ENCODE measurements around the gene RARRES1. TPM values are rescaled to one million over a fixed set of nuclear protein-coding genes. Genes with fewer than 3 reads are reported as not detected.
"Not testable (repeated sequence)": the region's sequence is repeated elsewhere in the genome, so short reads cannot be mapped to it uniquely, and the experiment has no call there.

Gene RARRES1
- total RNA-seq, 1 donor from 2014 or later, result 4.5 TPM

DNA sequence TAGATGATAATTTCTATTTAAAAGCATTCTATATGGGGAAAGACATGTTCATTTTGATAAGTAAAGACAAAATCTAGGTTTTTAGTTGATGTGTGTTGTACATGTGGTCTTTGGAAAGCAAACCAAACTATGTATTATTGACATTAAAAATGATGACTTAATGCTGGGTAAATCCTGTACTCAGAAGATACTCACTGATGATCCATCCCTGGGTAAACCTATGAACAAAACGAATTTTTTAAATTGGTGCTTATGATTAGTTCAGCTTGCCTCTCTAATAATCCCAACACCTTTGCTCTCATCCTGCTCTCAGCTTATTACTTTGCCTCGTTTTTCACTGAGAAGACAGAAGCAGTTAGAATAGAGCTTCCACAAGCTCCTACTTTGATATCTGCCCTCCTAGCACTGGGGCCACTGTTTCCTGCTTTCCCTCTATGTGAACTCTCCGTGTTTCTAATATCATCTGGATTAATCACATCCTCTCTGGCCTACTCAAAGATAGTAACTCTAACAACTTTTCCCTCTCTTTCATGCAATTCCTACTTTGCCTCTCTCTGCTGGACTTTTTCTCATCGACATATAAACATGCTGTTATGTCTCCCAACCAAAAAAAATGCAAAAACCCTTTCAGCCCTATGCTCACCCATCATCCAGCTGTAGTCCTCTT is 29.3 kb downstream of the RARRES1 start:
- no peak for DNase-seq (ENCODE audit: low spot score in 2 of 2)
- no peak for FAIRE-seq

DNA sequence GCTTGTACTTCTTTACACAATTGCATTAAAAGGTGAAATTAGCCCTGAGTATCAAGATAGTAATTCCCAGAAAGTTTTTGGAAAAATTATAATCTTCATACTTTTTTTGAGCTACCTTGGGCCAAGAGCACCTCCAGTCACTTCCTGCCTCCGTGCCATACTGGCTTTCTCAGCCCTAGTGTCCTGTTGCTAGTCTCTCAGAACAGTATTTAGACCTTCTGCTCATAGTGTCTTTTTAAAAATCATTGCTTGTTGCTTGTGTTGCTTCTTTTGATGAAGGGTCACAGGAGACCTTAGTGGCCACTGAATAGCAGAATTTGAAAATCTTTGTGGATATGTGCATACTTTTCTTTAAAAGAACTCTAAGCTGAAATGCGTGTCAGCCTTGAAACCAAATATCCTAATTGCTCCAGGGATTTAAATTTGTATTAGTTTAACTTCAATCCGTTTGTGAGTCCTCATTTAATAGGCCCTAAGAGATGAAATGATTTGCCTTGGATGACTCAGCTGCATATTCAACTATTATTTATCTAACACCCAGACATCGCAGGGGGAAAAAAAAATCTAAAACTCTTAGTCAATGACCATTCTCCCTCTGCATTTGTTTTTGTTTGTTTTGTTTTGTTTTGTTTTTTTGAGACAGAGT is 30.7 kb downstream of the RARRES1 start:
- no peak for DNase-seq (ENCODE audit: low spot score in 2 of 2)
- FAIRE-seq, result no peak

DNA sequence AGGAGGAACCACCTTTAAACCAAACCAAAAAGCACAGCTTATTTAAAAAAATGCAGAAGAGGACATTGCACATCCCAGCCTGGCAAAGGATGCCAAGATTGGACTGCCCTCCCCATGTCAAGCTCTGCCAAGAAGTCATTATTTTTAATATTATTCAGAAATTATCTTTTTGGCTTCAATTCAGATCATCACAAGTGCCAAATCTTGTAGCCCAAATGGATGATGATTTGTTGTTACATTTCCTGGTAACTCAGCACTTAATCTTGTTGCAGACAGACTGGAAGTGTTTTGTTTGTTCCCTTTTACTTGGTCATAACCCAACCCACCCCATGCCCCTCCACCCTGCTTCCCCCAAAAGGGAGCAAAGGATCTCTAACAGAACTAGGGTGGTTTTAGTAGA is 31.7 kb downstream of the RARRES1 start:
- DNase-seq (ENCODE audit: low spot score in 2 of 2), result no peak
- no peak for FAIRE-seq

DNA sequence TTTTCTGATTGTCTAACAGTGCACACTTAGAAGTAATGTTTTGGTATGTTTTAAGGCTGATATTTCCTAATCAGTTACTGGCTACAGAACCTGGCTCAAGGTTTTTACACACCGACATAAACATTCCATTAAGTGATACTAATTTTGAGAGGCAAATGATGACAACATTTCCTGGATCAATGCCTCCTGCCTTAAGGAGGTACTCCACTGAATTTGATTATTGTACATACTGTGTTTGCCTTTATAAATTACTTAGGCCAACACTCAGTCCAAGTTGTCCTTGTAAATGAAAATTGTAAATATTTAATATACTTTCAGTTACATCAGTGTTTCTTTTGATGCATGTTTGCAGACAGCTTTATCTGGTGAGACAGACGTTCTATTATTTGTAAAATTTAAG is 35.6 kb downstream of the RARRES1 start:
- FAIRE-seq, result no peak
- no peak for DNase-seq (ENCODE audit: low spot score in 2 of 2)

DNA sequence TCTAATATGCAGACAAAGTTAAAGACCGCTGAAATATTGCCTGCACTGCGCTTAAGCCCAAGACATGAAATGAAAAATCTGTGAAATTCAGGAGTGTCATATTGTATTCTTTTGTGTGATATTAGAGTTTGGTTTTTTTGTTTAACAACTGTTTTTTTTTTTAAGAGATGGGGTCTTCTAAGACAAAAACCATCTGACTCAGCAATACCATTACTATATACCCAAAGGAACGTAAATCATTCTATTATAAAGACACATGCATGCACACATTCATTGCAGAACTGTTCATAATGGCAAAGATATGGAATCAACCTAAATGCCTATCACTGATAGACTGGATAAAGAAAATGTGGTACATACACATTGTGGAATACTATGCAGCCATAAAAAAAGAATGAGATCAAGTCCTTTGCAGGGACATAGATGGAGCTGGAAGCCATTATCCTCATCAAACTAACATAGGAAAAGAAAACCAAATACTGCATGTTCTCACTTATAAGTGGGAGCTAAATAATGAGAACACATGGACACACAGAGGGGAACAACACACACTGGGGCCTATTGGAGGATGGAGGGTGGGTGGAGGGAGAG is 38.3 kb downstream of the RARRES1 start:
- not testable (repeated sequence) for FAIRE-seq; DNase-seq (ENCODE audit: low spot score in 2 of 2)

DNA sequence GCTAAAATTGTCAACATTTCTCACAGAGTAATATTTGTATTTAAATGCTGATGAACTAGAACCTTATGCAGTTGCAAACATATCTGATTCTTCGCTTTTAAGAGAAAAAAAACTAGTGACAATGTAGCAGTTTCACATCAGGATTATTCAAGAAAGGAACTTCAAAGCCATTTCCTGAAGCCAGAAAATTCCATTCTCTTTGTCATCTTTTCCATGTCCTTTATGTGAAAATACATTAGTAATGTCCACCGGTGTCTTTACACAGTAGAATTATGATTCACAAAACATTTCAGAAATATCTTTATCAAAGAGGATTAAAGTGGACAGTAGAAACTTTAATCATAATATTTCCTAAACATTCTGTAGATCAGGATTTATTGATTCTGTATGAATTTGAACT is 47.1 kb downstream of the RARRES1 start:
- DNase-seq (ENCODE audit: low spot score in 2 of 2) (no peak), FAIRE-seq (no peak)

DNA sequence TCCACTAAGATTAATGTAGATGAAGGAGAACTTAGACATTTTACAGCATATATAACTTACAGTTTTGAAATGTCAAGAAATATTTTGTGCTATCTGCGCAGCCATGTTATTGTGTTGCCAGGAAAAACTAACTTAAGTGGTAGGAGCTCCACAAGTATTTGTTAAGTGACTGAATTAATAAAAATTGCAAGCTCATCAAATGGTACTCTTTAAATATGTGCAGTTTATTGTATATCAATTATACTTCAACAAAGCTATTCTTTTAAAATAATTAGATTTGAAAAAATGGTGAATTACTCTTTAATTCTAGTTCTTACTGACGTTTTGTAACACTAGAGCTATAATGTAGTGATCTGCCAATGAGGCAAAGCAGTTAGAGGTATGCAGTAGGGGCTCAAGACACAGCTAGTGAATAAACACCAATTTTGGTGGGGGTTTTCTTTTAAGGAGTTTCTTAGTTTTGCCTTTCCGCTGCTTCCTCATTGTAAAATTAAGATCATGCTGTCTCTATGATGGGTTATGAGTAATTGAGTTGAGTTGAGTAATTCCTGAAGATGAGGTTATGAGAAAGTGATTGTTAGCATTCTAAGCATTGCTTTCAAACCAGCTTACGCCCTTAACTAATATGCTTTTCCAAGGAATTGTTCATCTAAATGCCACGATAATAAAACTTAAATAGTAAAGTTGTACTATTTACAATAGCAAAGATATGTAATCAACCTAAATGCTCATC is 48.9 kb downstream of the RARRES1 start:
- no peak for FAIRE-seq
- DNase-seq (ENCODE audit: low spot score in 2 of 2), result no peak

DNA sequence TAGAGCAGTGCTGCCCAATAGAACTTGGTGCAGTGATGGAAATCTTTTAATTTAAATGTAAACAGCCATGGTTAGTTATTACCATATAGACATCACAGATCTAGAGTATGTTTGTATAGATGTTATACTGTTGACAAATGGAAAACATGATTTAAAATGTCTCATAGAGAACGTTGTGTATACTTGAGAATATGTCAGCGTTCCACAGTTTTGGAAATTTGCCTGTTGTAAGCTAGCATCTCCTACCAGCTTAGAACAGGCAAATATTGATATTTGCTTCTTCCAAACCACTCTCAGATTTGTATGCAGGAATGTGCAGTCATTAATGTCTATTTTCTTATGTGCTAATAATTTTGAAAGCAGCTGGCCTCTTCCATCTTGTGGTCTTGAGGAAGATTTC is 51.4 kb downstream of the RARRES1 start:
- FAIRE-seq, result no peak

DNA sequence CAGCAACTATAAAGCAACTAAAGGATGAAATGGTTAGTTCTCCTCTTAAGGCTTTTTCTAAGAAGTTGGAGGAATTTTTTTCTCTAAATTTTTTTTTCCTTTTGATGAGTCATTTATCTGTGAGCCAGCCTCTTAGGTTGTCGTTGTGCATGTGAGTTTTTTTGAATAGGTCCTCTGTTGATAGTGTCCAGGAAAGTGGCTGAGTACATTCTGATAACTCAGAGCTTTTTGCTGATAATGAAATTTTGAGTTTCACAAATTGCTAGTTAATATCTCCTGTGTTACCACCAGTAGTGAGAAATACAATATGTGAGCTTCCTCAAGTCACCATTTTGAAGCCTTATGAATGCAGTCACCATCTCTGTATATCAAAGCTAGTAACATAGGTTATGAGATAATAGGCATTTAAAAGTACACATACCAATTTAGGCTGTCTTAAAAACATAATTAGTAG is 52.7 kb downstream of the RARRES1 start:
- DNase-seq (ENCODE audit: low spot score in 2 of 2), result no peak
- FAIRE-seq, result no peak

More for the DNA sequence above, 51.4 kb downstream of the RARRES1 start:
- no peak for DNase-seq (ENCODE audit: low spot score in 2 of 2)

DNA sequence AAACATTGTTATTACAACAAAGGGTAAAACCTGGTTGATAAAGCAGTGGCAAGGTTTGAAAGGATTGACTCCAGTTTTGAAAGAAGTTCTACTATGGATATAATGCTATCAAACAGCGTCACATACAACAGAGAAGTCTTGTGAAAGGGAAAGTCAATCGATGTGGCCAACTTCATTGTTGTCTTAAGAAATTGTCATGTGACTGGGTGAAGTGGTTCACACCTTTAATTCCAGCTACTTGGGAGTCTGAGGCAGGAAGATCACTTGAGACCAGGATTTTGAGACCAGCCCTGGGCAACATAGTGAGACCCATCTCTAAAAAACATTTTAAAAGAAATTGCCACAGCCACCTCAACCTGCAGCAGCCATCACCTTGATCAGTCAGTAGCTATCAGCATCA is 53.6 kb downstream of the RARRES1 start:
- FAIRE-seq, result no peak
- DNase-seq (ENCODE audit: low spot score in 2 of 2), result no peak

DNA sequence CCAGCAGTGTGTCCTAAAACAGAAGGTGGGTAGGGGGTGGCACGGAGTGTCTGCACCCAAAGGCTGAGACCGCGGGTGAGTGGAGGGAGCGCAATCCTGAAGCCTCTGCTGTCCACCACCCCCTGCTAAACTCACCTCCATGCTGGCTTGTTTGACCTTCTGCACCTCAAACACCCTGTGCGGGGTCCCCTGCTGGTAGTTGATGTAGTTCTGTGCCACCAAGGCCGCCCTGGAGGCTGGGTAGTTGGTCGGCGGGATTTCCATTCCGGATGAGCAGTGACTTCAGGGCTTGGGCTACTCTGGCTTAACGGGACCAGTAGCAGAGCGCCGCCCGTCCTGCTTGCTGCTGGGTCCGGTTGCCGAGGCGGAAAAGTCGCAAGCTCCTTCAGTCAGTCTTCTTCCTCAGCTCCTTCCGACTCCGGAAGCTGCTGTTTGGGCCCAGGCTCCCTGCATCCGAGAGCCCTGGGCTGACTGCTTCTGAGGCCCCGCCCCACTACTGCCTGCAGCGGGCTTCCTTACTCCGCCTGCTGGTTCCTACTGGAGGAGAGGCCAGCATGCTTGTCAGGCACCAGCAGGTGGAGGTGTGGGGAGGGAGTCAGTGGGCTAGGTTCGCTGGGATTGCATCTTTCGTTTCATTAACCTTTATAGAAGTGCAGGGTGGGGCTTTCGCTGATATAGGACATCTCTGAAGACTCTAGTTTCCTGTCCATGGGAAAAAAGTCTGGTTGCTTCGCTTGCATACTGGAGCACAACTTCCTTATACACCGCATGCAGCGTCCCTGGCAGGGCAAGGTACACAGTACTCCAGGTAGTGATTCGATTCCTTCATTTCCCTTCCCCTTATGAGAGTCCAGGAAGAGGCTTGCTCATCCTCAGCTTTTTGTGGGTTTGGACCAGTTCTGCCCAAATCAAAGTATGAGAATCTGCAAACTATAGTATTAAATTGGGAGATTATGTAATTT is 59.8 kb downstream of the RARRES1 start, which contains the start of gene LXN:
Gene LXN, minus strand, starts transcription at position 434 of the 962 bp plus-strand sequence. Its CDS starts 170 bp downstream, at position 264.
- FAIRE-seq, result no peak

DNA sequence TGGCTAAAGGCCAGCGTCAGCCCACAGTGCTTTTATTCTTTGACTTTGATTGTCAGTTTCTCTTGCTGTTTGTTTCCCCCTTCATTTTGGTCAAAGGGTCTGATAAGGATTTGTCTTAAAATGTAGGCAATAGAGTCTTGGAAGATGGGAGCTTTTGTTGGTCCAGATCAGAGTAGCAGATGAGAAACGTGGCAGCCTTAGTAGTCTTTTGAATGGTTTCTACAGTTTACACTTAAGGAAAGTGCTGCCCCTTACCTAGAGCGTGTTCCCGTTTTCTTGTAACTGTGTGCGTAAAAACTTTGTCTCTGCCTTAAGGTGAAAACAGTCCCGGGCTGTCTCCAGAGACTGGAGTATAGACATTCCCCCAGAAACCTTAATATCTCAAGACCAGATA is 60.4 kb downstream of the RARRES1 start:
- no peak for DNase-seq (ENCODE audit: low spot score in 2 of 2)
- no peak for FAIRE-seq

More for the DNA sequence above, 59.8 kb downstream of the RARRES1 start, which contains the start of gene LXN:
- DNase-seq (ENCODE audit: low spot score in 2 of 2), result peak; percentile 7 to 54

DNA sequence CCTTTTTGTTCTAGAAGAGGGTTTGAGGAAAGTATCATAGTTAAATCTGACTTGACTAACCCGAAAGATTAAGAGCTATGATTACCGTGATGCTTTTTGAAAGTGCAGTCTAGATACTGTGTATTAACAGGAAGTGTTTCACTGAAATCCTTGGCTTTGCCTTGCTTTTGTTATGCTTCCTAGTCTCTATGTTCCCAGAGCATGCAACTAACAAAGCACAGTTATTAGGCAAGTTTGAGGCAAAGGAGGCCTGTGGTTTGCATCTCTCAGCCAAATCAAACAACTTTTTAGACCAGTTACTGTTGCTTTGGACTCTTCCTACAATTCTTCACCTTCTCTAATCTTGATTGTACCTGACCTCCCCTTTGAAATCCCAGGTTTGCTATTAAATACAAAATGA is 63.8 kb downstream of the RARRES1 start:
- FAIRE-seq (no peak), DNase-seq (ENCODE audit: low spot score in 2 of 2) (no peak)

DNA sequence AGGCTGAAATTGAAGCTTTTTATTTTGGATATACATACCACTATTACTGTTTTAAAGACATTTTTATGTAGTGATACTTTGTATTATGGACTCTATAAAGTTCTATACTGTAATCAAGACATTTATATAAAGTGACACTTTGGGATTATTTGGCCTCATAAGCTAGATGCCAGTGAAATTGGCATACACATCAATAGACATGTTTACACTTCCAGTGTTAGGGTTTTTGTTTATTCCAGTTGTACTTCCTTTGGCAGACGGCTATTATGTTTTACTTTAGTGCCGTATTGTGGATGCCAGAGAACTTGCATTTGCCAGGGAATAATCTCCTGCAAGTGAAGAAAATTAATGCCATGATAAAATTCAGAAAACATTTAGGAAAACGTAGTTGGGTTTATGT is 65.8 kb downstream of the RARRES1 start:
- DNase-seq (ENCODE audit: low spot score in 2 of 2), result no peak
- FAIRE-seq, result no peak

DNA sequence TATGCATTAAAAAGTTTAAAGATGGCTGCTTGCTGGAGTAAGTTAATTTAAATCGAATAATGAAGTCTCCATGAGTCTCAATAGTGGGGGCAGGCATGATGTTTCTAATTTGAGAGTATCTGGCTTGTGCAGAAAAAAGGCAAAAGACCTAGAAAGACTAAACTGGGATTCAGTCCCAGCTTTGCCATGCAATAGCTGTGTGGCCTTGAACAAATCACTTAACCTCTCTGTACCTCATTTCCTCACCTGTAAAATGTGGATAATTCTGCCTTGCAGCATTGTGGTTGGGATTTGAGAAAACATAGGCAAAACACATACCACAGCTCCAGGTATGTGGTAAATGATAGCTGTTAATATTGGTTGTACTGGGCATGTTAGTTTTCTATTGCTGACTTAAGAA is 68.4 kb downstream of the RARRES1 start:
- no peak for FAIRE-seq
- DNase-seq (ENCODE audit: low spot score in 2 of 2), result no peak

DNA sequence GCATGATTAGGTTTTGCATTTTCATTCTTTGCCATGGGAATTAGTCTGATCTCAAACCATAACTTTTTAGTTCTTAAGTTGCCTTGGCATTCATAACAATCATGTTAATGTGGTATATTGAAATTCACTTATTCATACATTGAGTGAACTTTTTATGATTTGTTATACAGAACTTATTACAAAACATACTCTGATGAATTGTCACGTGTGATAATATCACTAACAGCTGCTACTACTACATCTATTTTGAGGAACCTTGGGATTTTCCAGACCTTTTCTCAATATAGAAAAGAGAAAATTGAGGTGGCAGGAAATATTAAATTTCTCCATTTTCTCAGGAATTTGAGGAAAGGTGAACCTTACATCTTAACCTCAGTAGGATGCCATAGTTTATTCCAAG is 69.0 kb downstream of the RARRES1 start:
- DNase-seq (ENCODE audit: low spot score in 2 of 2) (no peak), FAIRE-seq (no peak)

DNA sequence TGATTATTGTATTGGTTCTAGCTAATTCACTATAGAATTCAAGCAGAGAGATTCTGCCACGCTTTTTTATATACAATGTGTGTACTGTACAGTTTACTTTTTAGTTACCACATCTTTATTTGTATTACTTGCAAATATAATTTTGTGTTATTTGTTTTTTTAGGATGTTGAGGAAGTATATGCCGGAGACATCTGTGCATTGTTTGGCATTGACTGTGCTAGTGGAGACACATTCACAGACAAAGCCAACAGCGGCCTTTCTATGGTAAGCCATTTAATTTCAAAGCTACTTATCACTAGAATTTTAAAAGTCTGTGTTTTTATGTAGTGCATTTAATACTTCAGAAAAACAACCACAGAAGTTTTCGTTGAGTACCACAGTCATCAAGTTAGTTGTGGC is 71.5 kb downstream of the RARRES1 start:
- DNase-seq (ENCODE audit: low spot score in 2 of 2) (no peak), FAIRE-seq (no peak)

DNA sequence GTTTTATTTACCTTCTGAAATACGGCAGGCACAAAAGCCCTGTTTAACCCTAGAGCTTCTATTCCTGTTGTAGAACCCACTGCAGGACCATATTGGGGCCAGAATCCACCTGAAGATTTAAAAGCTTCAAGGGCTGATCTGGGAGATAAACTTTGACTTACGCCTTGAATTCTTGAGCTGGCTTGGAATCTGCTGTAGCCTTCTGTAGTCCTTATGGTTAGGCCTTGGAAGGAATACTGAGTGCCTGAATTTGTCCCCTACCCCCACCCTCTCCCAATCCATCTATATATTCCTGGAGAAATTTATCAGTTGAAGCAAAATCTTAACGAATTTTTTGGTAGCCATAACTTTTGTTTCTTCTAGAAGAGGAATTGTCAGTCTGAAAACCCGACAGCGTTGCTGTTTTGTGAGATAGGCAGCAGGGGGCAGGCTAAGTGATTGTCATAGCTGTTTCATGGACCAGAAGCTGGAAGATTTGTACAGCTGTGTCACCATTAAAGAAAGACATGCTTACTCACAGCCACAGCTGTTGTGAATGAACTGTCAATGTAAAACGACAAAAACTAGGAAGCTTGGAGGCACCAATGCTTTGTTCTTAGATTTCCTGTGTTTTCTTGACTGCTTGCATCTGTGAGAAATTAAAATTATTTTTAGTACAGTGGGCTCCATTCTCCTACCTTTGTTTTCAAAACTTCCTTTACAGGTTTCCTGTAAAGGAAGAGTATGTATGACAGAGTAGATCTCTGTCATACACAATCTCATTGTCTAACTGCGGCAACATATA is 72.6 kb downstream of the RARRES1 start:
- peak; percentile 56 for FAIRE-seq
- peak in 1 of 2 donors; percentile 47 for DNase-seq (ENCODE audit: low spot score in 2 of 2)

DNA sequence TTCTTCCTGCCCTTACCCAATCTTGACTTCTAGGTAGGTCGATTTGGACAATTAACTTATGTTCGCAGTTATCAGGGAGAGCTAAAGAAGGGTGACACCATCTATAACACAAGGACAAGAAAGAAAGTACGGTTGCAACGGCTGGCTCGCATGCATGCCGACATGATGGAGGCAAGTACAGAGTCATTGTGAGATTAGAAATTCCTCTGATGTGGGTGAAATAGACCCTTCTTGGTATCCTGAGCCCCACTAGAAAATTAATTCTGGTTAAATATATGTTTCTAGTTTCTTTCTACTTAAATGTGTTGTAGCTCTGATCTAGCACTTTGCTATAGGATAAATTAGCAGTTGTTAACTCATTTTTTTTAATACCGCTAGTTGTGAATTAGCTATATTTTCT is 73.4 kb downstream of the RARRES1 start:
- no peak for FAIRE-seq
- DNase-seq (ENCODE audit: low spot score in 2 of 2), result no peak

Measured in frontal cortex (tissue), 4 donors.